Spleen (tissue), 7 donors: Measurements from ENCODE around the gene SSBP3.

Experiments used
- POLR2A ChIP-seq, 3 donors: fragments of 450-650 bp; IDR thresholded peaks; one replicate each; pipeline ENCODE4 v1.5.1; 2017; ENCODE audit warnings: antibody characterized with exemption in 3 of 3, mild to moderate bottlenecking in 1 of 3
- POLR2AphosphoS5 ChIP-seq, 3 donors: sonication (generic); formaldehyde crosslinking; IDR thresholded peaks; one replicate each; pipeline ENCODE4 v1.5.1; 2017; ENCODE audit warnings: antibody characterized with exemption in 3 of 3
- TF ChIP-seq, protein P1 (sequence below), 11 experiments: fragments of 200-600 bp in 7 of 11; fragments of 450-650 bp in 4 of 11; sonication (generic) in 4 of 11; IDR thresholded peaks in 8 of 11; conservative IDR thresholded peaks in 3 of 11; 1 replicate in 7 of 11; 2 replicates in 4 of 11; pipeline versions ENCODE4 v1.4.0 to v1.8.0; 2016 to 2021; ENCODE audit warnings: antibody characterized with exemption in 11 of 11, inconsistent platforms in 4 of 11, mild to moderate bottlenecking in 1 of 11
- donor health status: DM: no; HTN: no; CAD: no; lungs with moderate emphysema.
- donor health status: DM: no; HTN: no; CAD: no.
- donor health status: DM: no; HTN: no; CAD: no.

DNA sequence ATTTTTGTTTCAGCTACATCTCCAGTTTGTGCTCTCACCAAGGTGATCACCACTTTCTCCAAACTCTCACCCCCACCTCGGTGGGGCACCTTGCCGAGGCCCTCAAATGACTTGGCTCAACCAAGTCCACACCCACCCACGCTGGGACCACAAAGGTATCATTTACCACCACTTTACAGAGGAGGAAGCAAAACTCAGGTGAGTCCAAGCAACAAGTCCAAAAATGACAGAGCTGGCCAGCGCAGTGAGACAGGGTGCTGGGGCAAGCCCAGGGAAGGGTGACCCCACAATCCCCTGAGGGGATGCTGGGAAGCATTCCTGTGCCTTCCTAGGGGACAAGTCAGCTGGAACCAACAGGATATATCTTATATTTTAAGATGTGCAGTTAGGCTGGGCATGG is 24.7 kb downstream of the SSBP3 start:
- TF ChIP-seq, protein P1, sequence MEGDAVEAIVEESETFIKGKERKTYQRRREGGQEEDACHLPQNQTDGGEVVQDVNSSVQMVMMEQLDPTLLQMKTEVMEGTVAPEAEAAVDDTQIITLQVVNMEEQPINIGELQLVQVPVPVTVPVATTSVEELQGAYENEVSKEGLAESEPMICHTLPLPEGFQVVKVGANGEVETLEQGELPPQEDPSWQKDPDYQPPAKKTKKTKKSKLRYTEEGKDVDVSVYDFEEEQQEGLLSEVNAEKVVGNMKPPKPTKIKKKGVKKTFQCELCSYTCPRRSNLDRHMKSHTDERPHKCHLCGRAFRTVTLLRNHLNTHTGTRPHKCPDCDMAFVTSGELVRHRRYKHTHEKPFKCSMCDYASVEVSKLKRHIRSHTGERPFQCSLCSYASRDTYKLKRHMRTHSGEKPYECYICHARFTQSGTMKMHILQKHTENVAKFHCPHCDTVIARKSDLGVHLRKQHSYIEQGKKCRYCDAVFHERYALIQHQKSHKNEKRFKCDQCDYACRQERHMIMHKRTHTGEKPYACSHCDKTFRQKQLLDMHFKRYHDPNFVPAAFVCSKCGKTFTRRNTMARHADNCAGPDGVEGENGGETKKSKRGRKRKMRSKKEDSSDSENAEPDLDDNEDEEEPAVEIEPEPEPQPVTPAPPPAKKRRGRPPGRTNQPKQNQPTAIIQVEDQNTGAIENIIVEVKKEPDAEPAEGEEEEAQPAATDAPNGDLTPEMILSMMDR (IDR thresholded peaks at IDR 0.05 in 8 of 11, conservative IDR thresholded peaks at IDR 0.05 in 3 of 11) = no peak
- TF ChIP-seq POLR2AphosphoS5 (IDR thresholded peaks at IDR 0.05) (no peak), POLR2A (IDR thresholded peaks at IDR 0.05) (no peak)
